Measurements from ENCODE around the gene BCL2L13. TPM values are rescaled to one million over a fixed set of nuclear protein-coding genes. Genes with fewer than 3 reads are reported as not detected.
A peak's percentile ranks its signal among the peaks of the same experiment; 100 is the strongest.

The BCL2L13 gene
- total and polyA plus RNA-seq, 7 donors, result 67.0 to 201 (median 128) TPM

- DNase-seq (no peak), ATAC-seq (peak in 2 of 4 donors; percentile 9 to 13)
- Histone ChIP-seq H3K27me3 (ENCODE audit: insufficient read depth in 3 of 3, low read length in 2 of 3) (no peaks in the 10 kb centered on the region), H3K36me3 (ENCODE audit: insufficient read depth in 1 of 2, low read depth in 1 of 2) (peaks cover 5 to 32% of the 10 kb centered on the region in 2 donors), H3K4me1 (peaks cover 4% of the 10 kb centered on the region), H3K4me3 (no peak overlapping the region), H3K27ac (no peak overlapping the region), H3K9me3 (no peaks in the 10 kb centered on the region)
- WGBS, 3 donors, result 57 to 74% (median 62%) methylated on average over 21 of the region's 21 CpGs
- intact Hi-C loops (cut with DNase I), result loop anchor here in 1 of 2 donors (10.0 kb wide), 1 partner anchor 64 kb away; no protein-coding TSS in a partner anchor
- no peak for TF ChIP-seq CTCF (IDR thresholded peaks at IDR 0.05)
Measured at GRCh38 chr22:17738386-17739128, 100.0 kb downstream of the BCL2L13 start.

GRCh38 chr22:17739196-17739975, 100.8 kb downstream of the BCL2L13 start:
- H3K27ac ChIP-seq, result no peak overlapping the region
- intact Hi-C loops (cut with DNase I), result loop anchor here in 1 of 2 donors (10.0 kb wide), 1 partner anchor 65 kb away; no protein-coding TSS in a partner anchor
- peaks cover 0 to 23% of the 10 kb centered on the region in 2 donors for H3K36me3 ChIP-seq (ENCODE audit: insufficient read depth in 1 of 2, low read depth in 1 of 2)

GRCh38 chr22:17741866-17742526, 103.4 kb downstream of the BCL2L13 start:
- H3K36me3 ChIP-seq (ENCODE audit: insufficient read depth in 1 of 2, low read depth in 1 of 2), result peaks cover 0 to 5% of the 10 kb centered on the region in 2 donors
- WGBS, 3 donors, result 71 to 79% (median 74%) methylated on average over 18 of the region's 18 CpGs
- H3K27me3 ChIP-seq (ENCODE audit: insufficient read depth in 3 of 3, low read length in 2 of 3), result no peaks in the 10 kb centered on the region
- H3K4me1 ChIP-seq, result peaks cover 11% of the 10 kb centered on the region
- TF ChIP-seq CTCF (IDR thresholded peaks at IDR 0.05), result no peak
- DNase-seq (no peak), ATAC-seq (peak in 3 of 4 donors; percentile 1 to 4 (median 3))
- intact Hi-C loops (cut with DNase I), result loop anchor here (2.0 to 5.0 kb wide), 3 partner anchors 40 to 335 kb away; partner anchors contain the start of gene PEX26 (in 1 of the 2)
- no peak overlapping the region for H3K27ac ChIP-seq
- H3K9me3 ChIP-seq, result no peaks in the 10 kb centered on the region
- H3K4me3 ChIP-seq, result no peak overlapping the region

More at GRCh38 chr22:17739196-17739975, 100.8 kb downstream of the BCL2L13 start:
- TF ChIP-seq CTCF (IDR thresholded peaks at IDR 0.05), result no peak
- ATAC-seq (no peak), DNase-seq (no peak)
- Histone ChIP-seq H3K4me1 (peaks cover 9% of the 10 kb centered on the region), H3K4me3 (no peak overlapping the region), H3K9me3 (no peaks in the 10 kb centered on the region), H3K27me3 (ENCODE audit: insufficient read depth in 3 of 3, low read length in 2 of 3) (no peaks in the 10 kb centered on the region)
- WGBS, 3 donors, result 86 to 89% (median 88%) methylated on average over 34 to 36 of the region's 36 CpGs

GRCh38 chr22:17742527-17742902, 104.0 kb downstream of the BCL2L13 start:
- H3K27me3 ChIP-seq (ENCODE audit: insufficient read depth in 3 of 3, low read length in 2 of 3), result no peaks in the 10 kb centered on the region
- H3K4me1 ChIP-seq, result peaks cover 11% of the 10 kb centered on the region
- 32 to 53% (median 34%) methylated on average over 9 of the region's 9 CpGs for WGBS, 3 donors
- peak; percentile 69 for TF ChIP-seq CTCF (IDR thresholded peaks at IDR 0.05)
- H3K36me3 ChIP-seq (ENCODE audit: insufficient read depth in 1 of 2, low read depth in 1 of 2), result peaks cover 0 to 5% of the 10 kb centered on the region in 2 donors
- H3K4me3 ChIP-seq, result no peak overlapping the region
- peak; percentile 56 to 77 for DNase-seq
- peak; percentile 68 to 77 (median 75) for ATAC-seq
- no peak overlapping the region for H3K27ac ChIP-seq
- H3K9me3 ChIP-seq, result no peaks in the 10 kb centered on the region
- intact Hi-C loops (cut with DNase I), result loop anchor here (2.0 to 5.0 kb wide), 3 partner anchors 40 to 335 kb away; partner anchors contain the start of gene PEX26 (in 1 of the 2)
